ENCODE results near the gene CARD11.

DNA sequence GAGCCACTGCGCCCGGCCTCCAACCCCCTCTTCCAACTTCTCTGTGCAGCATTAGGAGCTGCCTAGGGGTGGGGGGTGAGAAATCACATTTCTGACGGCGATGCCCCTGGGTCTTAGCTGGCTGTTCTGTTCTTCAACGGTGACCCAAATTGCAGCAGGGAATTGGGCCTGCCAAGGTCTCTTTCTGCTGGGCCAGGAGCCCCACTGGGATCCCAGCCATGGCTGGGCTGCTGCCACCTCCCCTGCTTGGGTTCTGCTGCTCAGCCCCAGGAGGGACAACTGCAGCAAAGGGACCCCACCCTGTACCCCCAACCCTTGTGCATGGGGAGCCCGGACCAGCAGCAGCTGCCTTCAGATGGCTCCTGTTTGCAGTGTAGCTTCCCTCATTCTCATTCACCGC, 155.9 kb downstream of the CARD11 start:
- TF ChIP-seq EZH2 (IDR thresholded peaks at IDR 0.05; ENCODE audit: low read depth, unreplicated experiment) (no peak), NANOG (IDR thresholded peaks at IDR 0.05; ENCODE audit: borderline replicate concordance) (no peak), EZH2phosphoT487 (IDR thresholded peaks at IDR 0.05; ENCODE audit: unreplicated experiment) (no peak), CREB1 (CRISPR knock-in tag; IDR thresholded peaks at IDR 0.05; ENCODE audit: low read depth) (no peak), POLR2AphosphoS5 (IDR thresholded peaks at IDR 0.05; ENCODE audit: low read depth) (no peak), STAT1 (IDR thresholded peaks at IDR 0.05; ENCODE audit: unreplicated experiment) (no peak), JUNB (IDR thresholded peaks at IDR 0.05; ENCODE audit: unreplicated experiment) (no peak), ZNF331 (CRISPR knock-in tag; IDR thresholded peaks at IDR 0.05; ENCODE audit: low read depth) (no peak), ZNF114 (CRISPR knock-in tag; IDR thresholded peaks at IDR 0.05) (no peak)
- TF ChIP-seq, protein P1, sequence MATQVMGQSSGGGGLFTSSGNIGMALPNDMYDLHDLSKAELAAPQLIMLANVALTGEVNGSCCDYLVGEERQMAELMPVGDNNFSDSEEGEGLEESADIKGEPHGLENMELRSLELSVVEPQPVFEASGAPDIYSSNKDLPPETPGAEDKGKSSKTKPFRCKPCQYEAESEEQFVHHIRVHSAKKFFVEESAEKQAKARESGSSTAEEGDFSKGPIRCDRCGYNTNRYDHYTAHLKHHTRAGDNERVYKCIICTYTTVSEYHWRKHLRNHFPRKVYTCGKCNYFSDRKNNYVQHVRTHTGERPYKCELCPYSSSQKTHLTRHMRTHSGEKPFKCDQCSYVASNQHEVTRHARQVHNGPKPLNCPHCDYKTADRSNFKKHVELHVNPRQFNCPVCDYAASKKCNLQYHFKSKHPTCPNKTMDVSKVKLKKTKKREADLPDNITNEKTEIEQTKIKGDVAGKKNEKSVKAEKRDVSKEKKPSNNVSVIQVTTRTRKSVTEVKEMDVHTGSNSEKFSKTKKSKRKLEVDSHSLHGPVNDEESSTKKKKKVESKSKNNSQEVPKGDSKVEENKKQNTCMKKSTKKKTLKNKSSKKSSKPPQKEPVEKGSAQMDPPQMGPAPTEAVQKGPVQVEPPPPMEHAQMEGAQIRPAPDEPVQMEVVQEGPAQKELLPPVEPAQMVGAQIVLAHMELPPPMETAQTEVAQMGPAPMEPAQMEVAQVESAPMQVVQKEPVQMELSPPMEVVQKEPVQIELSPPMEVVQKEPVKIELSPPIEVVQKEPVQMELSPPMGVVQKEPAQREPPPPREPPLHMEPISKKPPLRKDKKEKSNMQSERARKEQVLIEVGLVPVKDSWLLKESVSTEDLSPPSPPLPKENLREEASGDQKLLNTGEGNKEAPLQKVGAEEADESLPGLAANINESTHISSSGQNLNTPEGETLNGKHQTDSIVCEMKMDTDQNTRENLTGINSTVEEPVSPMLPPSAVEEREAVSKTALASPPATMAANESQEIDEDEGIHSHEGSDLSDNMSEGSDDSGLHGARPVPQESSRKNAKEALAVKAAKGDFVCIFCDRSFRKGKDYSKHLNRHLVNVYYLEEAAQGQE (IDR thresholded peaks at IDR 0.05; ENCODE audit: unreplicated experiment) = no peak
- TF ChIP-seq, protein P2, sequence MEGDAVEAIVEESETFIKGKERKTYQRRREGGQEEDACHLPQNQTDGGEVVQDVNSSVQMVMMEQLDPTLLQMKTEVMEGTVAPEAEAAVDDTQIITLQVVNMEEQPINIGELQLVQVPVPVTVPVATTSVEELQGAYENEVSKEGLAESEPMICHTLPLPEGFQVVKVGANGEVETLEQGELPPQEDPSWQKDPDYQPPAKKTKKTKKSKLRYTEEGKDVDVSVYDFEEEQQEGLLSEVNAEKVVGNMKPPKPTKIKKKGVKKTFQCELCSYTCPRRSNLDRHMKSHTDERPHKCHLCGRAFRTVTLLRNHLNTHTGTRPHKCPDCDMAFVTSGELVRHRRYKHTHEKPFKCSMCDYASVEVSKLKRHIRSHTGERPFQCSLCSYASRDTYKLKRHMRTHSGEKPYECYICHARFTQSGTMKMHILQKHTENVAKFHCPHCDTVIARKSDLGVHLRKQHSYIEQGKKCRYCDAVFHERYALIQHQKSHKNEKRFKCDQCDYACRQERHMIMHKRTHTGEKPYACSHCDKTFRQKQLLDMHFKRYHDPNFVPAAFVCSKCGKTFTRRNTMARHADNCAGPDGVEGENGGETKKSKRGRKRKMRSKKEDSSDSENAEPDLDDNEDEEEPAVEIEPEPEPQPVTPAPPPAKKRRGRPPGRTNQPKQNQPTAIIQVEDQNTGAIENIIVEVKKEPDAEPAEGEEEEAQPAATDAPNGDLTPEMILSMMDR (conservative IDR thresholded peaks at IDR 0.05; ENCODE audit: low read depth in 2 of 2) = no peak
- TF ChIP-seq, protein P3, sequence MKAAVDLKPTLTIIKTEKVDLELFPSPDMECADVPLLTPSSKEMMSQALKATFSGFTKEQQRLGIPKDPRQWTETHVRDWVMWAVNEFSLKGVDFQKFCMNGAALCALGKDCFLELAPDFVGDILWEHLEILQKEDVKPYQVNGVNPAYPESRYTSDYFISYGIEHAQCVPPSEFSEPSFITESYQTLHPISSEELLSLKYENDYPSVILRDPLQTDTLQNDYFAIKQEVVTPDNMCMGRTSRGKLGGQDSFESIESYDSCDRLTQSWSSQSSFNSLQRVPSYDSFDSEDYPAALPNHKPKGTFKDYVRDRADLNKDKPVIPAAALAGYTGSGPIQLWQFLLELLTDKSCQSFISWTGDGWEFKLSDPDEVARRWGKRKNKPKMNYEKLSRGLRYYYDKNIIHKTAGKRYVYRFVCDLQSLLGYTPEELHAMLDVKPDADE (IDR thresholded peaks at IDR 0.05) = no peak
